ENCODE results near the gene PGPEP1.

The PGPEP1 gene

GRCh38 chr19:18396471-18397241 lies 56.3 kb downstream of the PGPEP1 start:
- Histone ChIP-seq H3K4me1 (ENCODE audit: insufficient read depth, low read length, poor library complexity, severe bottlenecking) (peaks cover under 1% of the 10 kb centered on the region), H3K4me2 (ENCODE audit: low read depth, low read length, poor library complexity, severe bottlenecking) (no peak overlapping the region), H3K9me3 (ENCODE audit: insufficient read depth, low read depth, low read length) (no peaks in the 10 kb centered on the region), H3K9ac (ENCODE audit: low read depth, low read length, poor library complexity, severe bottlenecking) (no peak overlapping the region), H3K9me2 (replicated peaks; ENCODE audit: low read depth, low read length) (no peaks in the 10 kb centered on the region), H3K79me2 (ENCODE audit: insufficient read depth, low read length) (no peaks in the 10 kb centered on the region), H2AFZ (ENCODE audit: low read length) (no peak overlapping the region), H3K27me3 (ENCODE audit: insufficient read depth, low read length, poor library complexity, severe bottlenecking) (no peaks in the 10 kb centered on the region), H3F3A (ENCODE audit: low read depth) (no peaks in the 10 kb centered on the region), H4K20me1 (ENCODE audit: insufficient read depth, low read length, poor library complexity, severe bottlenecking) (no peaks in the 10 kb centered on the region), H3K36me3 (ENCODE audit: insufficient read depth, low read length) (no peaks in the 10 kb centered on the region), H3K4me3 (ENCODE audit: low read length, poor library complexity, severe bottlenecking) (no peak overlapping the region)
- TF ChIP-seq CTCF (conservative IDR thresholded peaks at IDR 0.05; ENCODE audit: low read length) (no peak), EZH2phosphoT487 (IDR thresholded peaks at IDR 0.05; ENCODE audit: borderline replicate concordance) (no peak)

- TF ChIP-seq CTCF (conservative IDR thresholded peaks at IDR 0.05; ENCODE audit: low read length) (no peak), EZH2phosphoT487 (IDR thresholded peaks at IDR 0.05; ENCODE audit: borderline replicate concordance) (no peak)
- no peak within 1 kb of the TSS for H3K9ac ChIP-seq (ENCODE audit: low read depth, low read length, poor library complexity, severe bottlenecking)
- H4K20me1 ChIP-seq (ENCODE audit: insufficient read depth, low read length, poor library complexity, severe bottlenecking), result no peaks in the 10 kb centered on the region
- no peak within 1 kb of the TSS for H3K4me2 ChIP-seq (ENCODE audit: low read depth, low read length, poor library complexity, severe bottlenecking)
- no peaks in the 10 kb centered on the region for H3K36me3 ChIP-seq (ENCODE audit: insufficient read depth, low read length)
- no peak within 1 kb of the TSS for H3K4me3 ChIP-seq (ENCODE audit: low read length, poor library complexity, severe bottlenecking)
- no peaks in the 10 kb centered on the region for H3K27me3 ChIP-seq (ENCODE audit: insufficient read depth, low read length, poor library complexity, severe bottlenecking)
- no peaks in the 10 kb centered on the region for H3K9me3 ChIP-seq (ENCODE audit: insufficient read depth, low read depth, low read length)
- H3F3A ChIP-seq (ENCODE audit: low read depth), result no peaks in the 10 kb centered on the region
- H3K4me1 ChIP-seq (ENCODE audit: insufficient read depth, low read length, poor library complexity, severe bottlenecking), result peaks cover 7% of the 10 kb centered on the region
- H3K79me2 ChIP-seq (ENCODE audit: insufficient read depth, low read length), result no peaks in the 10 kb centered on the region
- no peaks in the 10 kb centered on the region for H3K9me2 ChIP-seq (replicated peaks; ENCODE audit: low read depth, low read length)
- no peak within 1 kb of the TSS for H2AFZ ChIP-seq (ENCODE audit: low read length)
These were observed 57.1 kb downstream of the PGPEP1 start, which contains the start of gene LRRC25 for GRCh38 chr19:18397242-18398202. TSS of gene LRRC25 (minus strand) at chr19:18397622. CDS start at chr19:18396963, 659 bp downstream.

- Histone ChIP-seq H3K36me3 (ENCODE audit: insufficient read depth, low read length) (no peaks in the 10 kb centered on the region), H3K9ac (ENCODE audit: low read depth, low read length, poor library complexity, severe bottlenecking) (no peak overlapping the region), H3K9me2 (replicated peaks; ENCODE audit: low read depth, low read length) (no peaks in the 10 kb centered on the region), H3K27me3 (ENCODE audit: insufficient read depth, low read length, poor library complexity, severe bottlenecking) (no peaks in the 10 kb centered on the region), H4K20me1 (ENCODE audit: insufficient read depth, low read length, poor library complexity, severe bottlenecking) (no peaks in the 10 kb centered on the region), H3K79me2 (ENCODE audit: insufficient read depth, low read length) (no peaks in the 10 kb centered on the region), H2AFZ (ENCODE audit: low read length) (no peak overlapping the region), H3K4me1 (ENCODE audit: insufficient read depth, low read length, poor library complexity, severe bottlenecking) (peaks cover 7% of the 10 kb centered on the region), H3K4me3 (ENCODE audit: low read length, poor library complexity, severe bottlenecking) (no peak overlapping the region), H3F3A (ENCODE audit: low read depth) (no peaks in the 10 kb centered on the region), H3K4me2 (ENCODE audit: low read depth, low read length, poor library complexity, severe bottlenecking) (no peak overlapping the region), H3K9me3 (ENCODE audit: insufficient read depth, low read depth, low read length) (no peaks in the 10 kb centered on the region)
- TF ChIP-seq CTCF (conservative IDR thresholded peaks at IDR 0.05; ENCODE audit: low read length), result no peak
- TF ChIP-seq EZH2phosphoT487 (IDR thresholded peaks at IDR 0.05; ENCODE audit: borderline replicate concordance), result no peak
These were observed 58.6 kb downstream of the PGPEP1 start for GRCh38 chr19:18399008-18399407.

Measured in Loucy (cell line).